ENCODE data around the gene GNAZ.

GNAZ gene

GRCh38 chr22:23102776-23103175 lies 32.5 kb downstream of the GNAZ start:
- Histone ChIP-seq H3K79me1 (ENCODE audit: low read length) (no peaks in the 10 kb centered on the region), H4K91ac (ENCODE audit: low read depth, low read length) (no peak overlapping the region), H3K4ac (ENCODE audit: low read depth, low read length) (no peak overlapping the region), H3K9ac (ENCODE audit: low read length) (no peak overlapping the region), H2BK120ac (ENCODE audit: insufficient read depth, low read length, poor library complexity) (no peak overlapping the region), H2BK5ac (ENCODE audit: low read depth, low read length, poor library complexity) (no peak overlapping the region), H3K18ac (ENCODE audit: low read length) (no peak overlapping the region), H3K14ac (ENCODE audit: low read length) (no peak overlapping the region), H3K4me1 (ENCODE audit: control insufficient read depth in 1 of 2, insufficient read depth in 2 of 2, low read length in 2 of 2) (no peaks in the 10 kb centered on the region), H4K12ac (ENCODE audit: low read depth, low read length) (no peak overlapping the region), H3K36me3 (ENCODE audit: control insufficient read depth in 1 of 2, insufficient read depth in 2 of 2, low read length in 2 of 2) (no peaks in the 10 kb centered on the region), H2AFZ (ENCODE audit: insufficient read depth, low read length, poor library complexity) (no peak overlapping the region), H2AK5ac (ENCODE audit: low read length) (no peak overlapping the region), H3K9me3 (ENCODE audit: insufficient read depth, low read depth, low read length) (peaks cover 3% of the 10 kb centered on the region), H3K4me2 (ENCODE audit: low read length) (no peak overlapping the region), H3K27me3 (ENCODE audit: insufficient read depth, low read length) (no peaks in the 10 kb centered on the region), H3K23ac (ENCODE audit: low read length) (no peak overlapping the region), H3K27ac (ENCODE audit: low read depth, low read length) (no peak overlapping the region), H4K8ac (ENCODE audit: low read depth, low read length) (no peak overlapping the region), H3K79me2 (ENCODE audit: control insufficient read depth, insufficient read depth, low read length, poor library complexity) (no peaks in the 10 kb centered on the region), H2BK12ac (ENCODE audit: low read length) (no peak overlapping the region), H3K4me3 (ENCODE audit: low read depth, low read length) (no peak overlapping the region)
- no CpG with 5 or more reads among the region's 3 CpGs for WGBS (ENCODE audit: extremely low coverage, insufficient coverage, insufficient read length)
- no peak for DNase-seq

- H4K12ac ChIP-seq (ENCODE audit: low read depth, low read length) = no peak overlapping the region
- DNase-seq = no peak
- H4K91ac ChIP-seq (ENCODE audit: low read depth, low read length) = no peak overlapping the region
- H2BK120ac ChIP-seq (ENCODE audit: insufficient read depth, low read length, poor library complexity) = no peak overlapping the region
- H3K4me2 ChIP-seq (ENCODE audit: low read length) = no peak overlapping the region
- no peak overlapping the region for H2BK5ac ChIP-seq (ENCODE audit: low read depth, low read length, poor library complexity)
- no peak overlapping the region for H3K23ac ChIP-seq (ENCODE audit: low read length)
- H4K8ac ChIP-seq (ENCODE audit: low read depth, low read length) = no peak overlapping the region
- no peak overlapping the region for H3K4me3 ChIP-seq (ENCODE audit: low read depth, low read length)
- no peak overlapping the region for H2BK12ac ChIP-seq (ENCODE audit: low read length)
- H2AFZ ChIP-seq (ENCODE audit: insufficient read depth, low read length, poor library complexity) = no peak overlapping the region
- H3K36me3 ChIP-seq (ENCODE audit: control insufficient read depth in 1 of 2, insufficient read depth in 2 of 2, low read length in 2 of 2) = no peaks in the 10 kb centered on the region
- no peaks in the 10 kb centered on the region for H3K79me2 ChIP-seq (ENCODE audit: control insufficient read depth, insufficient read depth, low read length, poor library complexity)
- no peak overlapping the region for H3K14ac ChIP-seq (ENCODE audit: low read length)
- no peaks in the 10 kb centered on the region for H3K79me1 ChIP-seq (ENCODE audit: low read length)
- peaks cover 3% of the 10 kb centered on the region for H3K9me3 ChIP-seq (ENCODE audit: insufficient read depth, low read depth, low read length)
- H3K9ac ChIP-seq (ENCODE audit: low read length) = no peak overlapping the region
- no peaks in the 10 kb centered on the region for H3K27me3 ChIP-seq (ENCODE audit: insufficient read depth, low read length)
- H3K4ac ChIP-seq (ENCODE audit: low read depth, low read length) = no peak overlapping the region
- no peak overlapping the region for H3K27ac ChIP-seq (ENCODE audit: low read depth, low read length)
- no peaks in the 10 kb centered on the region for H3K4me1 ChIP-seq (ENCODE audit: control insufficient read depth in 1 of 2, insufficient read depth in 2 of 2, low read length in 2 of 2)
- no CpG with 5 or more reads among the region's 13 CpGs for WGBS (ENCODE audit: extremely low coverage, insufficient coverage, insufficient read length)
- H2AK5ac ChIP-seq (ENCODE audit: low read length) = no peak overlapping the region
- no peak overlapping the region for H3K18ac ChIP-seq (ENCODE audit: low read length)
Observed at GRCh38 chr22:23103199-23103954, 33.1 kb downstream of the GNAZ start.

- no peaks in the 10 kb centered on the region for H3K27me3 ChIP-seq (ENCODE audit: insufficient read depth, low read length)
- H3K9ac ChIP-seq (ENCODE audit: low read length) = no peak overlapping the region
- H2BK12ac ChIP-seq (ENCODE audit: low read length) = no peak overlapping the region
- H3K79me2 ChIP-seq (ENCODE audit: control insufficient read depth, insufficient read depth, low read length, poor library complexity) = no peaks in the 10 kb centered on the region
- no peak overlapping the region for H3K23ac ChIP-seq (ENCODE audit: low read length)
- no peak for DNase-seq
- no CpG with 5 or more reads among the region's 12 CpGs for WGBS (ENCODE audit: extremely low coverage, insufficient coverage, insufficient read length)
- H3K36me3 ChIP-seq (ENCODE audit: control insufficient read depth in 1 of 2, insufficient read depth in 2 of 2, low read length in 2 of 2) = no peaks in the 10 kb centered on the region
- H3K27ac ChIP-seq (ENCODE audit: low read depth, low read length) = no peak overlapping the region
- no peaks in the 10 kb centered on the region for H3K79me1 ChIP-seq (ENCODE audit: low read length)
- H3K9me3 ChIP-seq (ENCODE audit: insufficient read depth, low read depth, low read length) = peaks cover 3% of the 10 kb centered on the region
- H4K8ac ChIP-seq (ENCODE audit: low read depth, low read length) = no peak overlapping the region
- H3K4me2 ChIP-seq (ENCODE audit: low read length) = no peak overlapping the region
- no peak overlapping the region for H2BK120ac ChIP-seq (ENCODE audit: insufficient read depth, low read length, poor library complexity)
- no peak overlapping the region for H3K4ac ChIP-seq (ENCODE audit: low read depth, low read length)
- H2AFZ ChIP-seq (ENCODE audit: insufficient read depth, low read length, poor library complexity) = no peak overlapping the region
- H2BK5ac ChIP-seq (ENCODE audit: low read depth, low read length, poor library complexity) = no peak overlapping the region
- H3K14ac ChIP-seq (ENCODE audit: low read length) = no peak overlapping the region
- no peak overlapping the region for H3K18ac ChIP-seq (ENCODE audit: low read length)
- H3K4me1 ChIP-seq (ENCODE audit: control insufficient read depth in 1 of 2, insufficient read depth in 2 of 2, low read length in 2 of 2) = no peaks in the 10 kb centered on the region
- H3K4me3 ChIP-seq (ENCODE audit: low read depth, low read length) = no peak overlapping the region
- no peak overlapping the region for H4K12ac ChIP-seq (ENCODE audit: low read depth, low read length)
- H4K91ac ChIP-seq (ENCODE audit: low read depth, low read length) = no peak overlapping the region
- no peak overlapping the region for H2AK5ac ChIP-seq (ENCODE audit: low read length)
Observed at GRCh38 chr22:23104187-23104971, 34.1 kb downstream of the GNAZ start.

GRCh38 chr22:23105304-23105703 lies 35.0 kb downstream of the GNAZ start:
- Histone ChIP-seq H4K91ac (ENCODE audit: low read depth, low read length) (no peak overlapping the region), H3K23ac (ENCODE audit: low read length) (no peak overlapping the region), H3K18ac (ENCODE audit: low read length) (no peak overlapping the region), H3K27me3 (ENCODE audit: insufficient read depth, low read length) (no peaks in the 10 kb centered on the region), H3K9me3 (ENCODE audit: insufficient read depth, low read depth, low read length) (peaks cover 3% of the 10 kb centered on the region), H2BK120ac (ENCODE audit: insufficient read depth, low read length, poor library complexity) (no peak overlapping the region), H4K12ac (ENCODE audit: low read depth, low read length) (no peak overlapping the region), H2AFZ (ENCODE audit: insufficient read depth, low read length, poor library complexity) (no peak overlapping the region), H3K79me2 (ENCODE audit: control insufficient read depth, insufficient read depth, low read length, poor library complexity) (no peaks in the 10 kb centered on the region), H3K79me1 (ENCODE audit: low read length) (no peaks in the 10 kb centered on the region), H3K9ac (ENCODE audit: low read length) (no peak overlapping the region), H3K4me2 (ENCODE audit: low read length) (no peak overlapping the region), H3K4ac (ENCODE audit: low read depth, low read length) (no peak overlapping the region), H3K4me1 (ENCODE audit: control insufficient read depth in 1 of 2, insufficient read depth in 2 of 2, low read length in 2 of 2) (peaks cover 0 to 2% of the 10 kb centered on the region in 2 experiments), H2AK5ac (ENCODE audit: low read length) (no peak overlapping the region), H4K8ac (ENCODE audit: low read depth, low read length) (no peak overlapping the region), H2BK5ac (ENCODE audit: low read depth, low read length, poor library complexity) (no peak overlapping the region), H2BK12ac (ENCODE audit: low read length) (no peak overlapping the region), H3K14ac (ENCODE audit: low read length) (no peak overlapping the region), H3K36me3 (ENCODE audit: control insufficient read depth in 1 of 2, insufficient read depth in 2 of 2, low read length in 2 of 2) (no peaks in the 10 kb centered on the region), H3K27ac (ENCODE audit: low read depth, low read length) (no peak overlapping the region), H3K4me3 (ENCODE audit: low read depth, low read length) (no peak overlapping the region)
- WGBS (ENCODE audit: extremely low coverage, insufficient coverage, insufficient read length) = no CpG with 5 or more reads among the region's 5 CpGs
- DNase-seq = no peak
